Left ventricle myocardium inferior (tissue), 1 donor: ENCODE measurements around the gene DLG2. TPM values are rescaled to one million over a fixed set of nuclear protein-coding genes. Genes with fewer than 3 reads are reported as not detected.

Experiments used
- DNase-seq: peaks from one replicate; pipeline ENCODE4 v3.0.0-alpha.2; 2020
- H3K27ac ChIP-seq: fragments of 200-600 bp; replicated peaks from 2 replicates; pipeline ENCODE4 v1.8.0; 2021
- H3K27me3 ChIP-seq: fragments of 200-600 bp; 2 replicates; pipeline ENCODE4 v1.8.0; 2021; ENCODE audit warnings: low read depth
- H3K36me3 ChIP-seq: fragments of 200-600 bp; 2 replicates; pipeline ENCODE4 v1.8.0; 2021
- H3K4me1 ChIP-seq: fragments of 200-600 bp; 2 replicates; pipeline ENCODE4 v1.8.0; 2021
- H3K4me3 ChIP-seq: fragments of 200-600 bp; 2 replicates; pipeline ENCODE4 v1.8.0; 2021; ENCODE audit warnings: mild to moderate bottlenecking, moderate library complexity
- H3K9me3 ChIP-seq: fragments of 200-600 bp; replicated peaks from 2 replicates; pipeline ENCODE4 v1.8.0; 2021
- intact Hi-C: fragments of 100-400 bp; cut with micrococcal nuclease; formaldehyde crosslinking; loops from one replicate; pipeline ENCODE4 v1.11.0; 2022
- total RNA-seq: library from RNA; stranded (reverse); fragmentation: NEBNext Ultra II Directional; extraction: Animal tissue kit (Norgen Biotek cat#: 25700); gene quantifications from one replicate; pipeline ENCODE4 v1.2.1, GENCODE V29; 2021
- TF ChIP-seq, protein P1 (sequence below): fragments of 200-600 bp; IDR thresholded peaks from 2 replicates; pipeline ENCODE4 v1.8.0; 2021; ENCODE audit warnings: antibody characterized with exemption, mild to moderate bottlenecking, borderline replicate concordance
- donor health status: DM: no; HTN: yes; CAD: no; lungs with severe emphysema.

The DLG2 gene
- total RNA-seq, 1 donor from 2014 or later, result 6.5 TPM

DNA sequence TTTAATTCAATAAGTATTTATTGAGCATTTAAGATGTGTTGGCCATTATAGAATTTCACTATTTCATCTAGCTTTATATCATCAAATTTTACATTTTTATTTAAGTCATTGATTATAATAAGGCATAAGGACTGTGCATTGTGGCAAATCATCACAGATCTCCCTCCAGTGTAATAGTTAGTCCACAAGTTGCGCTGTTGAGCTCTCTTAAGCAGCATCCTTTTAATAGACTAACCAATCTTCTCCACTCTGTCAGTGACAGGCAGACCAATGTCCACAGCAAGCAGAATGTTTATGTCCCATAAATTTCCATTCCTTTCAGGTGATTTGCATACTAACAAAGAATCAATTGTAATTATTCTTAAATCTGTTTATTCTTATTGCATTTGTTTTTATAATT is 1745.7 kb downstream of the DLG2 start:
- H3K27ac ChIP-seq, result no peak overlapping the region
- intact Hi-C loops, result no loop called here
- peaks cover 4% of the 10 kb centered on the region for H3K9me3 ChIP-seq
- H3K4me3 ChIP-seq, result no peak overlapping the region
- TF ChIP-seq, protein P1, sequence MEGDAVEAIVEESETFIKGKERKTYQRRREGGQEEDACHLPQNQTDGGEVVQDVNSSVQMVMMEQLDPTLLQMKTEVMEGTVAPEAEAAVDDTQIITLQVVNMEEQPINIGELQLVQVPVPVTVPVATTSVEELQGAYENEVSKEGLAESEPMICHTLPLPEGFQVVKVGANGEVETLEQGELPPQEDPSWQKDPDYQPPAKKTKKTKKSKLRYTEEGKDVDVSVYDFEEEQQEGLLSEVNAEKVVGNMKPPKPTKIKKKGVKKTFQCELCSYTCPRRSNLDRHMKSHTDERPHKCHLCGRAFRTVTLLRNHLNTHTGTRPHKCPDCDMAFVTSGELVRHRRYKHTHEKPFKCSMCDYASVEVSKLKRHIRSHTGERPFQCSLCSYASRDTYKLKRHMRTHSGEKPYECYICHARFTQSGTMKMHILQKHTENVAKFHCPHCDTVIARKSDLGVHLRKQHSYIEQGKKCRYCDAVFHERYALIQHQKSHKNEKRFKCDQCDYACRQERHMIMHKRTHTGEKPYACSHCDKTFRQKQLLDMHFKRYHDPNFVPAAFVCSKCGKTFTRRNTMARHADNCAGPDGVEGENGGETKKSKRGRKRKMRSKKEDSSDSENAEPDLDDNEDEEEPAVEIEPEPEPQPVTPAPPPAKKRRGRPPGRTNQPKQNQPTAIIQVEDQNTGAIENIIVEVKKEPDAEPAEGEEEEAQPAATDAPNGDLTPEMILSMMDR, result no peak
- no peaks in the 10 kb centered on the region for H3K36me3 ChIP-seq
- no peaks in the 10 kb centered on the region for H3K4me1 ChIP-seq
- DNase-seq, result no peak
- no peaks in the 10 kb centered on the region for H3K27me3 ChIP-seq

DNA sequence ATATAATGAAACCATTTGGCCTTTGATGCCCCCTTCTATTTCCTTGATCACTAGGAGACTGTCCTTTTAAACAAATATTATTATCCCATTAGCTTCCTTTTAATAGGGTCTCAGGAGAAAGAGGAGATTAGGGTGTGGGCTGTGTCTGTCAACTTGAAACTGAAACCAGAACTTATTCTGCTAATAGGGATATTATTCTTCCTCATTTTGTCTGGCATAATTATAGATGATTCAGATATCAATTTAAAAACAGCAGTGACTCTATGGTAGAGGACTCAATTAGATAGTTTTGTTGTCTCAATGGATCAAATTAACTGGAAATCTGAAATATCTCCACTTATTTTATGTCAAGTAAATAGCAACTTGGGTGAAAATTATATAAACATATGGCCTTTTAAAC is 1756.1 kb downstream of the DLG2 start:
- TF ChIP-seq, protein P1, result no peak
- Histone ChIP-seq H3K27me3 (no peaks in the 10 kb centered on the region), H3K4me3 (no peak overlapping the region), H3K27ac (no peak overlapping the region), H3K9me3 (no peaks in the 10 kb centered on the region), H3K4me1 (no peaks in the 10 kb centered on the region), H3K36me3 (no peaks in the 10 kb centered on the region)
- DNase-seq, result no peak
- intact Hi-C loops, result no loop called here

DNA sequence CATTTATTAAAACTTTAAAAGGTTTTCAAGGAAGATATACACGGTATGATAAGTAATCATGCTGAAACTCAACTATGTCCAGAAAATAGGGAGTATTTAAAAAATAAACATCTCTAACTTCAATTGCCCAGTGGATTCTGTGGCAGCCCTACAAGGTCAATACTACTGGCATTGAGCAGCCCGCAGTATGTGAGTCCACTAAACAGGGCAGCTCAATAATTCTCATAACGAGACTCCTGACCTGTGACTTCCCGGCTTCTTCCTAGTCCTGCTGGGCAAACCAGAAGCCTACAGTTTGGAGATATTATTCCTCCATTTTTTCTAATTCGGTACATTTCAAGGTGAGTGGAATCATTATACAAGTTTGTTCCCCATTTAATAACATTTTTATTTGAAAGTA is 1760.5 kb downstream of the DLG2 start:
- no peak for DNase-seq
- TF ChIP-seq, protein P1, result no peak
- Histone ChIP-seq H3K36me3 (no peaks in the 10 kb centered on the region), H3K4me3 (no peak overlapping the region), H3K4me1 (no peaks in the 10 kb centered on the region), H3K27me3 (no peaks in the 10 kb centered on the region), H3K27ac (no peak overlapping the region), H3K9me3 (no peaks in the 10 kb centered on the region)
- intact Hi-C loops, result no loop called here

DNA sequence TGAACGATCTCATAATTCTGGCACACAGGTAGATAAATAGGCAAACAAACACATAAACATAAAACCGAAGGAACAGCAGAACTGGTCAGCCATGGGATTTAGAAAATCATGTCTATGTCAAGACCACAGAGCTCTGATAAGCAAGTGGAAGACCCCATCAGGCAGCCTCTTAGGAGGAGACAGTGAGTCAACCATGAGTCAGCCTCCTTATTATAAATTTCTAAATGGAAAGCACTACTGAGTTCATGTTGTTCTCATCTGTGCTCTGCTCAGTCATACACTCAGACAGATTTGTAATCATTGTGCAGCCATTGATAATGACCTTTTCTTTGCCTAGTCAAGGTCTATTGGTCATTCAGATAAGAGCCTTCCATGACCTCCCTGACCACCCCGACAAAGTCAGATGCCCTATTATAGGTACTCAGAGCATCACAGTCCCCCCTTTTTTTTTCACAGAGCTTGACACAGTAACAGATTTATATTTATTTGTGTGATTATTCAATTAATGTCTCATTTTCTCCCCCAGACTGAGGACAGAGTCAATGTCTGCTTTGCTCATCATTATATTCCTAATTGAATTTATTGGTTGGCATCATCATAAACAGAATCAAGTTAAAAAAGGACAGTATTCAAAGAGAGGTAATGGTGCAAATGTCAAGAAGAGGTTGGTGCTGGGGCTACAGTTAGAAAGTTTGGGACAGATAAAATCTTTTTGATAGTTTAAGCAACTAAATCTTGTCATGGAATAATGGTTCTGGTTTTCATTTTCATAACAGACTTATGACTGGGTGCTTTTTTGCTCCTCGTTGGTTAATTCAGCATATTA is 1761.3 kb downstream of the DLG2 start:
- Histone ChIP-seq H3K36me3 (no peaks in the 10 kb centered on the region), H3K9me3 (no peaks in the 10 kb centered on the region), H3K27ac (no peak overlapping the region), H3K27me3 (no peaks in the 10 kb centered on the region), H3K4me3 (no peak overlapping the region), H3K4me1 (no peaks in the 10 kb centered on the region)
- TF ChIP-seq, protein P1, result no peak
- DNase-seq, result no peak
- intact Hi-C loops, result no loop called here

DNA sequence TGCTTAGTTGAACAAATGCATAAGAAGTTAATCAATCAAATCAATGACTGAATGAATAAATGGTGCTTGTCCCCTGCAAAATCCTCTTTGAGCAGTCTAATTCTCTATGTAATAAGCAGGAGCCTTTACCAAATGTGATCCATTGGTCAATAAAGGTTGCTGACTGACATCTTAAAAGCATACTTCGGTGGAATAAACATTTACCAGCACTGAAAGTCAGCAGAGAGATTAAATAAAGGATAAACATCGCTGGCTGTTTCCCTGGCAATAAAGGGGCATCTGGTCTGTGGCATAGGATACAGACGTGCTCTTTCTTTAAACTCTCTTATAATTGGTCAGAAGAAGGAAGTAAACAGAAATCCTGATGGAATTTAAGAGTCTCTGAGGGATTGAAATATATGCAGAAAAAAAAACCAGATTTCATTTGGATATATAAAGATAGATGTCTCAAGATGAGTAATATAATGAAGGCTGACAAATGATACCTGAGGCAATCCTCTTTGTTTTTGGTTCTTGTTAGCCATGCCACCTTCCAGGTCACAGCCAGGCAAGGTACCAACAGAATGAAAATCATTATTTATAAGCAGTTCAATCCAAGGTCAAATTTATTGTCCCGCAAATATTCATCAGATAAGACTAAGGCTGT is 1762.6 kb downstream of the DLG2 start:
- intact Hi-C loops, result no loop called here

More for the DNA sequence above, 1762.6 kb downstream of the DLG2 start:
- no peak for DNase-seq
- TF ChIP-seq, protein P1, result no peak
- Histone ChIP-seq H3K36me3 (no peaks in the 10 kb centered on the region), H3K27me3 (no peaks in the 10 kb centered on the region), H3K27ac (no peak overlapping the region), H3K4me3 (no peak overlapping the region), H3K9me3 (peaks cover 5% of the 10 kb centered on the region), H3K4me1 (no peaks in the 10 kb centered on the region)
